OCI-LY7 (cell line): ENCODE measurements around the gene IDH3B.

Source experiments
- CTCF ChIP-seq: fragments of 200-600 bp; sonication (generic); conservative IDR thresholded peaks from 2 replicates; pipeline ENCODE4 v1.5.1; 2014; ENCODE audit warnings: mild to moderate bottlenecking, antibody characterized with exemption, low read length, moderate library complexity, mixed read lengths
- EZH2phosphoT487 ChIP-seq: fragments of 200-600 bp; sonication (generic); IDR thresholded peaks from 2 replicates; pipeline ENCODE4 v1.6.1; 2018; ENCODE audit warnings: low read depth, borderline replicate concordance, mild to moderate bottlenecking, mixed run types, antibody characterized with exemption, low read length, moderate library complexity, mixed read lengths

GRCh38 chr20:2654384-2654822, 9.6 kb downstream of the IDH3B start:
- TF ChIP-seq CTCF (no peak), EZH2phosphoT487 (no peak)
